ENCODE data around the gene ATP6V1E1. TPM values are rescaled to one million over a fixed set of nuclear protein-coding genes. Genes with fewer than 3 reads are reported as not detected.

Gene ATP6V1E1
- total RNA-seq: 98.8 and 138 TPM in 2 replicates

GRCh38 chr22:17628406-17629172, at the start of gene ATP6V1E1:
TSS of gene ATP6V1E1 (minus strand) at chr22:17628749. CDS start at chr22:17628635, 114 bp downstream.

GRCh38 chr22:17638432-17639246, 10.1 kb upstream of the ATP6V1E1 start, which contains the start of gene BCL2L13:
TSS of gene BCL2L13 (plus strand) at chr22:17638757. CDS start at chr22:17655712, 16,955 bp downstream.

DNA sequence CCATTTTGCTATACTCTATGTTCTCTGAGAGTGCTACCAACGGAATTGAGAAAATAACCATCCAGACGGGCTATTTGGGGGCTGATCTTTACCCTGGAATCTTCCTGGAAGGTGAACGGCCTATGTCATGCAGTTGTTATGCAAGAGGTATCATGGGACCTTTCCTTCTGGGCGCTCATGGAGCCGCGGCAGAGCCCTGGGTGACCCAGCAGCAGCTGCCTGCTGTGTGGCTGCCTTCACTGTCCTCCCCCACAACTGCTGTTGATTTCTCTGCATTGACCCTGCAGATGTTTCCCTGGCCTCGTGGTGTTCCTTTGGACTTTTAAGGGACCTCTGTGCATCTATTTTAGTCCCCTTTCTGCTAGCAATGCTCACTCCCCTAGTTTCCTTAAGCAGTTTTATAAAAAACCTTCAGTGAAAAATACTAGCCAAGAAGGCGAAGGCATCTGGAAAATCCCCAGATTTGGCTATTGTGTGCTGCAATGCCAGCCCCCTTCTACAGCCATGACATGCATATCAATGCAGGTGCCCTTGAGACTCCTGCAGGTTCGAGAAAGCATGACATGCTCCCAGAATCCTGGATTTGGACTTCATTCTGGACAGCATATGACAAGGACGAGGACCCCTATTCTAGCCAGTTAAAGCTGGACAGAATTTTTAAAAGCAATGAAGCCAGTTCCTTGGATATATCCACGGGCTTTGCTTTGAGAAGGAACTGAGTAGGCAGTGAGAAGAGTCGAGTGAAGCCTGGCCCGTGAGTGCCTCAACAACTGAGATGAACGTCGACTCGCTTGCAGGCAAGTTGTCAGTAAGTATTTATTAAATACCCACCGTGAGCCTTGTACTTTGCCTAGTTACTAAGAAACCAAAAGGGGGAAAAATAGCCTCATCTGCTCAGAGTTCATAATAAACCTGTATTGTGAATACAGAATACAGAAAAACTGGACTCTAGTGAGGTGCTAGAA, 65.4 kb downstream of the ATP6V1E1 start, which contains the start of gene SLC25A18:
Gene SLC25A18 (plus strand): TSS at position 593 of the 965 bp plus-strand sequence. CDS start 16,447 bp downstream, outside the sequence.

Other genes with a start within 250 kb of the ATP6V1E1 start
- not detected in 2 replicates for gene SLC25A18, start 65.3 kb downstream of the ATP6V1E1 start, total RNA-seq
- gene BCL2L13, start 10.0 kb upstream of the ATP6V1E1 start, total RNA-seq: 26.2 and 45.6 TPM in 2 replicates
- 50.2 and 83.8 TPM in 2 replicates for gene BID, start 145.7 kb upstream of the ATP6V1E1 start, total RNA-seq